GM12878 (cell line): Measurements from ENCODE around the gene GPC5. TPM values are rescaled to one million over a fixed set of nuclear protein-coding genes. Genes with fewer than 3 reads are reported as not detected.
A peak's percentile ranks its signal among the peaks of the same experiment; 100 is the strongest.
"Not testable (repeated sequence)": the region's sequence is repeated elsewhere in the genome, so short reads cannot be mapped to it uniquely, and the experiment has no call there.

Experiments used
- ATAC-seq: fragments of 200-7000 bp; cut with Tn5 transposase; 3 replicates; pipeline ENCODE4 v1.9.1; 2020; ENCODE audit warnings: mild to moderate bottlenecking, moderate library complexity
- BruUV-seq: library from RNA; stranded (reverse); fragments of 400-500 nt; replicated peaks from 2 replicates; lab custom pipeline; 2021; lab: Mats Ljungman, UMichigan
- CTCF ChIA-PET: fragments of 300-600 bp; sonication (Branson Sonifier 250); formaldehyde crosslinking; extraction: SDS; loops from one replicate; lab custom pipeline; 2021; ENCODE audit warnings: inconsistent platforms; lab: Yijun Ruan, JAX
- POLR2A ChIA-PET: fragments of 350-600 bp; formaldehyde crosslinking; extraction: SDS; loops from one replicate; lab custom pipeline; 2021; ENCODE audit warnings: inconsistent platforms; lab: Charles Lee
- RAD21 ChIA-PET: fragments of 300-600 bp; sonication (Branson Sonifier 250); formaldehyde crosslinking; loops from one replicate; lab custom pipeline; 2023; ENCODE audit warnings: antibody characterized with exemption; ENCODE audit not compliant: unreplicated experiment; lab: Charles Lee
- SMC1A ChIA-PET: fragments of 300-600 bp; sonication (Branson Sonifier 250); formaldehyde crosslinking; loops from one replicate; lab custom pipeline; 2023; ENCODE audit not compliant: unreplicated experiment, uncharacterized antibody; lab: Charles Lee
- DNase-seq: peaks from one replicate; pipeline ENCODE4 v3.0.0-alpha.2; 2011; ENCODE audit warnings: low read depth, low spot score
- FAIRE-seq: peaks from 3 replicates; lab custom pipeline; 2011; peaks lifted over from hg19 to GRCh38; lab: Jason Lieb, UNC
- H2AFZ ChIP-seq: 2 replicates; pipeline ENCODE4 v1.6.0; 2011; ENCODE audit warnings: low read depth, low read length, control low read depth; ENCODE audit not compliant: control insufficient read depth
- H3K27ac ChIP-seq: 2 replicates; pipeline ENCODE4 v1.5.1; 2011; ENCODE audit warnings: control low read depth; ENCODE audit not compliant: control insufficient read depth, insufficient read depth
- H3K27me3 ChIP-seq, 2 experiments: replicated peaks in 1 of 2; 2 replicates each; pipeline versions ENCODE4 v1.6.0 to v1.6.1; 2011; ENCODE audit warnings: low read length in 1 of 2; ENCODE audit not compliant: control insufficient read depth in 2 of 2, insufficient read depth in 2 of 2
- H3K36me3 ChIP-seq, 2 experiments: 2 replicates each; pipeline ENCODE4 v1.5.1; 2011; ENCODE audit warnings: low read length in 1 of 2; ENCODE audit not compliant: control insufficient read depth in 2 of 2, insufficient read depth in 2 of 2
- H3K4me1 ChIP-seq: 2 replicates; pipeline ENCODE4 v1.6.1; 2011; ENCODE audit warnings: mild to moderate bottlenecking, low read length, moderate library complexity, mixed read lengths; ENCODE audit not compliant: control insufficient read depth, insufficient read depth
- H3K4me2 ChIP-seq: 2 replicates; pipeline ENCODE4 v1.6.0; 2011; ENCODE audit warnings: control low read depth; ENCODE audit not compliant: control insufficient read depth, insufficient read depth
- H3K4me3 ChIP-seq: fragments of 200-600 bp; sonication (generic); 2 replicates; pipeline ENCODE4 v1.5.1; 2016
- H3K79me2 ChIP-seq: 2 replicates; pipeline ENCODE4 v1.6.0; 2011; ENCODE audit warnings: low read length; ENCODE audit not compliant: control insufficient read depth, insufficient read depth
- H3K9ac ChIP-seq: 2 replicates; pipeline ENCODE4 v1.8.0; 2011; ENCODE audit warnings: low read length, control low read depth, mixed read lengths; ENCODE audit not compliant: control insufficient read depth, insufficient read depth
- H3K9me3 ChIP-seq: replicated peaks from 3 replicates; pipeline ENCODE4 v1.5.1; 2011; ENCODE audit warnings: mild to moderate bottlenecking, low read length; ENCODE audit not compliant: control insufficient read depth, insufficient read depth
- H4K20me1 ChIP-seq: 2 replicates; pipeline ENCODE4 v1.6.0; 2011; ENCODE audit not compliant: control insufficient read depth, insufficient read depth
- CHD1 ChIP-seq: IDR thresholded peaks from 2 replicates; pipeline ENCODE4 v1.6.1; 2012; ENCODE audit warnings: low read depth, low read length, improper control_type of control experiment
- NBN ChIP-seq: fragments of 450-650 bp; IDR thresholded peaks from 2 replicates; pipeline ENCODE4 v1.6.1; 2016
- WGBS: methylation state at CpG from one replicate; pipeline ENCODE4 v1.1.6; 2016; ENCODE audit warnings: low lambda C conversion rate; ENCODE audit not compliant: insufficient replicate concordance, insufficient coverage; ENCODE audit errors: missing lambda C conversion rate; 5-methylcytosine and 5-hydroxymethylcytosine counted together
- in situ Hi-C: fragments of 300-500 bp; cut with MboI; formaldehyde crosslinking; loops from 9 replicates; pipeline ENCODE4 v1.14.3; 2018; ENCODE audit warnings: mixed read lengths
- intact Hi-C: fragments of 100-400 bp; cut with micrococcal nuclease; formaldehyde crosslinking; loops from one replicate; pipeline ENCODE4 v1.14.2; 2022; ENCODE audit not compliant: unreplicated experiment
- polyA plus RNA-seq, 11 experiments: library from polyadenylated mRNA; depleted of rRNA in 4 of 11; unstranded in 6 of 11; stranded (reverse) in 5 of 11; fragments of >200 nt; fragmentation: Nextera tagmentation in 4 of 11; fragmentation: Illumina TruSeq in 1 of 11; extraction: Ambion mirVana in 4 of 11; extraction: Trizol in 1 of 11; gene quantifications; 1 replicate in 1 of 11; 2 replicates in 10 of 11; pipeline versions ENCODE4 v1.2.1 to v1.2.3, GENCODE V29; 2011 to 2016; ENCODE audit warnings: inconsistent platforms in 2 of 11, missing spikeins in 2 of 11, low read depth in 1 of 11
- total RNA-seq, 4 experiments: library from RNA; depleted of rRNA in 3 of 4; stranded (reverse); fragments of >200 nt in 3 of 4; fragmentation: Illumina TruSeq in 1 of 4; extraction: Trizol in 1 of 4; gene quantifications; 2 replicates each; pipeline versions ENCODE4 v1.2.1 to v1.2.3, GENCODE V29; 2013 to 2021
- TF ChIP-seq, protein P1 (sequence below): fragments of 450-650 bp; IDR thresholded peaks from 2 replicates; pipeline ENCODE4 v1.6.1; 2016; ENCODE audit warnings: mild to moderate bottlenecking, moderate library complexity, borderline replicate concordance

Gene GPC5
- total and polyA plus RNA-seq, 10 of the 15 experiments (the other 5 are each of a cell fraction or from before 2014, with no cell fraction given) = 0.05 to 0.87 (median 0.44) TPM; not detected in 1

GRCh38 chr13:91351980-91352379 is 46.4 kb upstream of the GPC5 start (continued):
- TF ChIP-seq, protein P1, sequence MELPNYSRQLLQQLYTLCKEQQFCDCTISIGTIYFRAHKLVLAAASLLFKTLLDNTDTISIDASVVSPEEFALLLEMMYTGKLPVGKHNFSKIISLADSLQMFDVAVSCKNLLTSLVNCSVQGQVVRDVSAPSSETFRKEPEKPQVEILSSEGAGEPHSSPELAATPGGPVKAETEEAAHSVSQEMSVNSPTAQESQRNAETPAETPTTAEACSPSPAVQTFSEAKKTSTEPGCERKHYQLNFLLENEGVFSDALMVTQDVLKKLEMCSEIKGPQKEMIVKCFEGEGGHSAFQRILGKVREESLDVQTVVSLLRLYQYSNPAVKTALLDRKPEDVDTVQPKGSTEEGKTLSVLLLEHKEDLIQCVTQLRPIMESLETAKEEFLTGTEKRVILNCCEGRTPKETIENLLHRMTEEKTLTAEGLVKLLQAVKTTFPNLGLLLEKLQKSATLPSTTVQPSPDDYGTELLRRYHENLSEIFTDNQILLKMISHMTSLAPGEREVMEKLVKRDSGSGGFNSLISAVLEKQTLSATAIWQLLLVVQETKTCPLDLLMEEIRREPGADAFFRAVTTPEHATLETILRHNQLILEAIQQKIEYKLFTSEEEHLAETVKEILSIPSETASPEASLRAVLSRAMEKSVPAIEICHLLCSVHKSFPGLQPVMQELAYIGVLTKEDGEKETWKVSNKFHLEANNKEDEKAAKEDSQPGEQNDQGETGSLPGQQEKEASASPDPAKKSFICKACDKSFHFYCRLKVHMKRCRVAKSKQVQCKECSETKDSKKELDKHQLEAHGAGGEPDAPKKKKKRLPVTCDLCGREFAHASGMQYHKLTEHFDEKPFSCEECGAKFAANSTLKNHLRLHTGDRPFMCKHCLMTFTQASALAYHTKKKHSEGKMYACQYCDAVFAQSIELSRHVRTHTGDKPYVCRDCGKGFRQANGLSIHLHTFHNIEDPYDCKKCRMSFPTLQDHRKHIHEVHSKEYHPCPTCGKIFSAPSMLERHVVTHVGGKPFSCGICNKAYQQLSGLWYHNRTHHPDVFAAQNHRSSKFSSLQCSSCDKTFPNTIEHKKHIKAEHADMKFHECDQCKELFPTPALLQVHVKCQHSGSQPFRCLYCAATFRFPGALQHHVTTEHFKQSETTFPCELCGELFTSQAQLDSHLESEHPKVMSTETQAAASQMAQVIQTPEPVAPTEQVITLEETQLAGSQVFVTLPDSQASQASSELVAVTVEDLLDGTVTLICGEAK = no peak
- TF ChIP-seq CHD1 = no peak
- no peak for TF ChIP-seq NBN

DNA sequence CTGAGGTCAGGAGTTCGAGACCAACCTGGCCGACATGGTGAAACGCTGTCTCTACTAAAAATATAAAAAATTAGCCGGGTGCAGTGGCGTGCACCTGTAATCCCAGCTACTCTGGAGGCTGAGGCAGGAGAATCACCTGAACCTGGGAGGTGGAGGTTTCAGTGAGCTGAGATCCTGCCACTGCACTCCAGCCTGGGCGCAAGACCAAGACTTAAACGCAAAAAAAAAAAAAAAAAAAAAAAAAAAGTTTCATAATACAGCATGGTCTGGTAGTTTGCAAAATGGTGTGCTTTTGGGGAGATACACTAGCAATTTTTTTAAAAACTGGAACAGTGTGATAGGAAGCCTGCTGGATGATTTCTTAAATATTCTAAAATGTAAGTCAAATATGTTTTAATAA is 45.5 kb upstream of the GPC5 start:
- FAIRE-seq, ATAC-seq, DNase-seq, H2AFZ ChIP-seq, H3K9ac ChIP-seq, H3K9me3 ChIP-seq, H4K20me1 ChIP-seq, H3K4me1 ChIP-seq, H3K27me3 ChIP-seq, H3K4me2 ChIP-seq, H3K27ac ChIP-seq, in situ Hi-C loops, intact Hi-C loops, BruUV-seq: not testable (repeated sequence)
- WGBS = 98% methylated on average over 5 of the region's 7 CpGs
- Histone ChIP-seq H3K4me3 (peak overlapping the region; percentile 91; the same call in 1 of the 2 replicates), H3K36me3 (peaks cover 4 to 45% of the 10 kb centered on the region in 2 experiments; a peak in 3 of 4 replicates), H3K79me2 (peaks cover 59% of the 10 kb centered on the region)
- CTCF ChIA-PET = interaction anchor here (0.9 to 4.5 kb wide), 3 partner anchors 14 to 40 kb away, joined by 3 to 43 read pairs (median 8); no protein-coding TSS in a partner anchor
- SMC1A ChIA-PET = interaction anchor here (0.6 to 4.3 kb wide), 3 partner anchors 7 to 39 kb away, joined by 3 to 57 read pairs (median 9); no protein-coding TSS in a partner anchor
- RAD21 ChIA-PET = interaction anchor here (0.7 to 1.7 kb wide), 3 partner anchors 39 to 196 kb away, joined by 4 to 5 read pairs (median 5); no protein-coding TSS in a partner anchor
- POLR2A ChIA-PET = interaction anchor here (0.7 to 0.8 kb wide), 2 partner anchors 34 to 40 kb away, joined by 5 to 7 read pairs; no protein-coding TSS in a partner anchor
